ENCODE results near the gene NRF1. TPM values are rescaled to one million over a fixed set of nuclear protein-coding genes. Genes with fewer than 3 reads are reported as not detected.

NRF1 gene
- total RNA-seq, 1 donor from 2014 or later = 14.6 TPM

DNA sequence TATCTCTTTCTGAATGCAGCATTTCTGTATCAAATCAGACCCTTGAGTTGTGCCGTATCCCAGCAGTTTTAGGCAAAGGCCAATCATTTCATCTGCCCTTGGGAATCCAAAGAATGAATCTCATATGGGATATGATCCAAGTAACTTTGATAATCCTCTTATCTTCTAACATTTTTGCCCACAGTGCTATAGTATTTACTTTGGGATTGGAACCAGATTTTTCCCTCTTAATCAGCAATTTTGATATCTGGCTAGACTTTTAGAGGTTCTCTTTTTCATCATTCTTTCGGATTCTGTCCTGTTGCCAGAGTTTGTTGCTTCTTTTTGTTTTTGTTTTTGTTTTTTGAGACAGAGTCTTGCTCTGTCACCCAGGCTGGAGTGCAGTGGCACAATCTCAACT, 118.0 kb downstream of the NRF1 start:
- no peak for DNase-seq (ENCODE audit: extremely low read depth, low read depth, low spot score)

DNA sequence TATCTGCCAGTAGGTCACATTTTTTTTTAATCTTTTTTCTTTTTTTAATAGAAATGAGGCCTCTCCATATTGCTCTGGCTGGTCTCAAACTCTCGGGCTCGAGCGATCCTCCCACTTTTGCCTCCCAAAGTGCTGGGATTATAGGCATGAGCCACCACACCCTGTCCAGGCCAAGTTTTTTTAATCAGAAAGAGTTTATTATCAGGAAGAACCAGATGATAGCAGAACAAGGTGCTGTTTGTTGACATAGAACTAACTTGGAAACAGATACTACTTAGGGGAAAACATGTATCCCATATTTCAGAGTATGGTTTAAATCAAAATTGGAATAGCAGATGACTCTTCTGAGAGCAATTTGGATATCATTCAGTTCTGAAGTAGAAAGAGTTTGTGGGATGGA, 118.6 kb downstream of the NRF1 start:
- no peak for DNase-seq (ENCODE audit: extremely low read depth, low read depth, low spot score)

GRCh38 chr7:129734400-129734799, 122.9 kb downstream of the NRF1 start:
- no peak for DNase-seq (ENCODE audit: extremely low read depth, low read depth, low spot score)

GRCh38 chr7:129739427-129739826, 127.9 kb downstream of the NRF1 start:
- DNase-seq (ENCODE audit: extremely low read depth, low read depth, low spot score) = peak; percentile 50

- no peak for DNase-seq (ENCODE audit: extremely low read depth, low read depth, low spot score)
Observed at GRCh38 chr7:129740574-129741410, 129.3 kb downstream of the NRF1 start.

GRCh38 chr7:129741743-129742213, 130.3 kb downstream of the NRF1 start:
- DNase-seq (ENCODE audit: extremely low read depth, low read depth, low spot score) = no peak

DNA sequence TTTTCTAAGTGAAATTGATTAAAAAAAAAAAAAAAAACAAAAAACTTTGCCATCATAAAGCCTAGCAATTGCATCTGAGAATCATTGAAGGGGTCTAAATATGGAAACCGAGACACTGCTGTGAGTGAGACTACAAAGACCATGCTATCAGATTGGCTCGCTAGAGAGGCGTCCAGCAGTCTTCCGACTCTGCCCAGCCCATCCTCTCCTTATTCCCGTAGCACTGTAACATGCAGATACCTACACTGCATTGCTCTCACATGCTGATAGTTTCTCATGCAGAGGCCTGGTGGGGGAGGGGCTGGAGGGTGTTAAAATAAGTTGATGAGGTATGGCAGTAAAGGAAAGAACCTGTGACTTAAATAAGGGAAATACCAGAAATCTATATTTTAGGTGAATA, 130.7 kb downstream of the NRF1 start:
- no peak for DNase-seq (ENCODE audit: extremely low read depth, low read depth, low spot score)

- DNase-seq (ENCODE audit: extremely low read depth, low read depth, low spot score) = no peak
Observed at GRCh38 chr7:129746857-129747529, 135.5 kb downstream of the NRF1 start.

DNA sequence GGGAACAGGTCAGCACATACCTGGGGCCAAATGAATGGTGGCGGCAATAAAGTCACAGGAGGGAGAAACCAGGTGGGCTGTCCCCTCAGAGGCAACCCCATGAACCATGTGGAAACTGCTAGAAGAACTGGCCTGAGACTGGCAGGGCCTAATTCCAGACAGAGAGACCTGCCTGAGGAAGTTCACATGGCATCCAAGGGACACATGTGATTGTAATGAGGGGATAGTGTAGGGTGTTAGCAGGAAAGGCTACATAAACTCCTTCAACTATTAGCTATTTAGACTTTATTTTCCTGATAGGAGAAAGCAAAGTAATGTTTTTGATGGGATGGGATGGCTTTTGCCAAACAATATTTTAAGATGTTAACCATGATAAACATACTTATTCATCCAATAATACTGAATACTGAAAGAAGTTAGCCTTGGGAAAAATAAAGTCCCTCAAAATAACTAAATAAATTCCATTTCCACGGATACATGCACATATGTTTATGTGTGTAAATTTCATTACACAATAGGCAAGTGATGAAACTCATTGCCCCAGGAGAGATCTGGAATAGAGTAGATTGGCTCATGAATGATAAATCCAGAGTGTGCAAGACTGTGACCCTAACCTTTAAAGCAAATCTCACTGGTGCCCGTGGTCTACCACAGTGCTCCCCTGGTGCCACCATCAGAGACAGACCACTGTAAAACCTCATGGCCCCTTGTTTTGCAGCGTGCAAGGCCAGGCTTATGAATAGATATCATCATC, 137.0 kb downstream of the NRF1 start:
- DNase-seq (ENCODE audit: extremely low read depth, low read depth, low spot score) = no peak

GRCh38 chr7:129750091-129750490, 138.6 kb downstream of the NRF1 start:
- no peak for DNase-seq (ENCODE audit: extremely low read depth, low read depth, low spot score)

DNA sequence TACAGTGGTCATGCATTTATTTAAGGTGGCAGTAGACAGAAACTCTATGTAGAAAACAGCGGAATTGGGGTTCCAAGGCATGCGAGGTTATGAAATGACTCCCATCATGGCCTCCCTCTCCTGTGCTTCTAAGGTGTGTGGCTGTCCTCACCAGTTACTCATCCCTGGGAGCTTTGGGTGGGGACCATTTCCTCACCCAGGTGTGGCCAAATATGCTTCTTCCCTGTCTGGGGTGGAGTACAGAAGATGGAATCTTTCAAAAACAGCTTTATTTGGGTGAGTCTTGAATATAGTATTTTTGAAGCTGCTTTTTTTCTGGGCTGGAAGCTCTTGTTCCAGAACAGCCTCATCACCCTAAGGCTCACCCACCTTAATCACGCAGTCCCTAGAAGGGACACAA, 139.0 kb downstream of the NRF1 start:
- DNase-seq (ENCODE audit: extremely low read depth, low read depth, low spot score) = no peak

GRCh38 chr7:129751916-129752315, 140.4 kb downstream of the NRF1 start:
- DNase-seq (ENCODE audit: extremely low read depth, low read depth, low spot score) = no peak

- no peak for DNase-seq (ENCODE audit: extremely low read depth, low read depth, low spot score)
Observed at GRCh38 chr7:129752760-129753159, 141.2 kb downstream of the NRF1 start.

GRCh38 chr7:129754406-129754805, 142.9 kb downstream of the NRF1 start:
- DNase-seq (ENCODE audit: extremely low read depth, low read depth, low spot score) = no peak

DNA sequence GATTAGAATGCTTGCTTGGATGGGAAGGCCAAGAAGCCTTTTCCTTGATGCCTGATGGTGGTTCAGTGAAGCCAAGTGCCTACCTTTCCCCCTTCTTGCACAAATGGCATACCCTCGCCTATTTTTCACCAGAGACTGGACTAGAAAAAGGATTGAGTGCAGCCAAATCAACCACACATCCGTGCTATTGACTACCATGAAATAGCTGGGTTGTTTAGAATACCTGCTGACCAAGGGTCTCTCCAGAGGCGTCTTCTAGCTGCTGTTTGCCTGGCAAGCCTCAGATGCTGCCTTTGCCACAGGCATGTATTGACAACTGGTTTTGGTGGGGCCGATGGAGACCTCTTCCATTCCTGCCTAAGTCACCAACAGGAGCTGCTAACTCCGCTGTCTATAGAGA, 146.5 kb downstream of the NRF1 start:
- DNase-seq (ENCODE audit: extremely low read depth, low read depth, low spot score) = no peak

GRCh38 chr7:129762387-129762969, 151.0 kb downstream of the NRF1 start:
- DNase-seq (ENCODE audit: extremely low read depth, low read depth, low spot score) = no peak

DNA sequence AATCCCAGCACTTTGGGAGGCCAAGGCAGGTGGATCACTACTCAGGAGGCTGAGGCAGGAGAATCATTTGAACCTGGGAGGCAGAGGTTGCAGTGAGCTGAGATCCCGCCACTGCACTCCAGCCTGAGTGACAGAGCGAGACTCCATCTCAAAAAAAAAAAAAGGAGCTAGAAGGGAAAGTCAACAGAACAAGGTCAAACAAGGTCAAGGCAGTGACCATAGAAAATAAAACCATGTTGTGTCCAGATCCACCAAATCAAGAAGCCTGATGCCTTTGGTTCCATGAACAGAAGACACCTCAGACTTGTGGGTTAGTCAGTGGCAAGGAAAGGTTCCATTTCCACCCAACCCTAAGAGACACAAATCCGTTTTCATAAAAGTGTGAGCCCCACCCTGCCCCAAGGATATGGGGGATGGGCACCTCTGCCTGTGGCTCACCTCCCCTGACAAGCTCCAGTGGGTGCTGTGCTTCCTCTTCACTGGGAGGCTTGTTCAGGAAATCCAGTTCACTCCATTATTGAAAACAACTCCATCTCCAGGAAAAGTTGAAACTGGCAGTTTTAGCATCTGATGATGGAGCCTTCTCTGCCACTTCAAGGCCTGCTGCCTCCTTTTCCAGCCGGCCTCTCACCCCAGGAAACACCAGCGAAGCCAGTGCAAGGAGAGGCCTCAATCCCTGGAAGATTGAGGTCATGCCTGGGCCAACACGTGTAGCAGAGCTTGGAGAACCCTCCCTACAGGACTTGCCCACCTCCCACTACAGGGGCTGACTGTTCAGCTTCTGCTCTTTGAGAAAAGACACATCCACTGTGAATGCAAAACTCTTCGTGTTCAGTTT, 152.9 kb downstream of the NRF1 start:
- no peak for DNase-seq (ENCODE audit: extremely low read depth, low read depth, low spot score)

GRCh38 chr7:129765352-129765751, 153.8 kb downstream of the NRF1 start:
- DNase-seq (ENCODE audit: extremely low read depth, low read depth, low spot score) = no peak

GRCh38 chr7:129767120-129768015, 155.8 kb downstream of the NRF1 start:
- DNase-seq (ENCODE audit: extremely low read depth, low read depth, low spot score) = no peak

Data from glomerular endothelial cell (primary cell).